Panc1 (cell line): ENCODE data around the gene SH3BP1. TPM values are rescaled to one million over a fixed set of nuclear protein-coding genes. Genes with fewer than 3 reads are reported as not detected.

Source experiments
- ATAC-seq: fragments of 200-7000 bp; cut with Tn5 transposase; 2 replicates; pipeline ENCODE4 v1.9.1; 2020; ENCODE audit warnings: mild to moderate bottlenecking, moderate library complexity
- BruUV-seq: library from RNA; stranded (reverse); fragments of 400-500 nt; replicated peaks from 2 replicates; lab custom pipeline; 2021; lab: Mats Ljungman, UMichigan
- CTCF ChIA-PET: fragments of 300-600 bp; sonication (Branson Sonifier 250); formaldehyde crosslinking; loops from one replicate; lab custom pipeline; 2022; ENCODE audit warnings: antibody characterized with exemption; lab: Charles Lee
- POLR2A ChIA-PET: fragments of 300-600 bp; sonication (Branson Sonifier 250); formaldehyde crosslinking; loops from one replicate; lab custom pipeline; 2022; ENCODE audit warnings: antibody characterized with exemption; lab: Charles Lee
- DNase-seq: peaks from one replicate; pipeline ENCODE4 v3.0.0-alpha.2; 2010; ENCODE audit warnings: low read depth, low spot score
- H3K27ac ChIP-seq: 2 replicates; pipeline ENCODE4 v1.5.1; 2011; ENCODE audit warnings: mild to moderate bottlenecking, low read length, inconsistent platforms
- H3K27me3 ChIP-seq: fragments of 200-500 bp; sonication (Bioruptor generic); 2 replicates; pipeline ENCODE4 v1.6.0; 2014; ENCODE audit warnings: low read length, inconsistent platforms; ENCODE audit not compliant: control insufficient read depth, insufficient read depth
- H3K36me3 ChIP-seq: fragments of 200-500 bp; sonication (Bioruptor generic); 2 replicates; pipeline ENCODE4 v1.5.1; 2014; ENCODE audit warnings: inconsistent platforms, mild to moderate bottlenecking, low read length, moderate library complexity; ENCODE audit not compliant: control insufficient read depth, insufficient read depth
- H3K4me1 ChIP-seq: 2 replicates; pipeline ENCODE4 v1.5.1; 2011; ENCODE audit warnings: inconsistent platforms, mild to moderate bottlenecking, low read length, moderate library complexity; ENCODE audit not compliant: control insufficient read depth, insufficient read depth
- H3K4me3 ChIP-seq, 2 experiments: 2 replicates each; pipeline ENCODE4 v1.5.1; 2011 to 2012; ENCODE audit warnings: low read depth in 2 of 2, low read length in 2 of 2, mild to moderate bottlenecking in 2 of 2, inconsistent platforms in 1 of 2, moderate library complexity in 1 of 2
- H3K9me3 ChIP-seq: fragments of 200-500 bp; sonication (Bioruptor generic); 2 replicates; pipeline ENCODE4 v1.5.1; 2014; ENCODE audit warnings: low read depth, mild to moderate bottlenecking, inconsistent platforms, low read length, moderate library complexity; ENCODE audit not compliant: control insufficient read depth, insufficient read depth
- POLR2AphosphoS5 ChIP-seq: IDR thresholded peaks from 2 replicates; pipeline ENCODE4 v1.6.1; 2012; ENCODE audit warnings: mild to moderate bottlenecking, low read depth, low read length, moderate library complexity
- SIN3A ChIP-seq: IDR thresholded peaks from 2 replicates; pipeline ENCODE4 v1.6.1; 2012; ENCODE audit warnings: low read depth, mild to moderate bottlenecking, low read length, moderate library complexity, borderline replicate concordance; ENCODE audit not compliant: insufficient read depth
- TCF7L2 ChIP-seq: IDR thresholded peaks from 2 replicates; pipeline ENCODE4 v1.6.1; 2011; ENCODE audit warnings: mild to moderate bottlenecking, low read depth, low read length, inconsistent platforms
- in situ Hi-C: cut with HindIII; loops from 2 replicates; pipeline ENCODE4 v1.10.0; 2016; ENCODE audit warnings: low sequenced_read_pairs, low pct_unique_long_range_greater_than_20kb
- intact Hi-C: fragments of 100-400 bp; cut with micrococcal nuclease; formaldehyde crosslinking; loops from one replicate; pipeline ENCODE4 v1.10.0; 2022; ENCODE audit not compliant: unreplicated experiment
- total RNA-seq: library from RNA; stranded (reverse); gene quantifications from one replicate; pipeline ENCODE4 v1.2.1, GENCODE V29; 2021; ENCODE audit not compliant: unreplicated experiment
- TF ChIP-seq, protein P1 (sequence below), 2 experiments: IDR thresholded peaks; 2 replicates each; pipeline ENCODE4 v1.6.1; 2011 to 2012; ENCODE audit warnings: low read depth in 2 of 2, control low read depth in 1 of 2, low read length in 1 of 2, mild to moderate bottlenecking in 1 of 2, moderate library complexity in 1 of 2; ENCODE audit not compliant: insufficient read depth in 1 of 2
- TF ChIP-seq, protein P2 (sequence below): fragments of 450-650 bp; IDR thresholded peaks from 2 replicates; pipeline ENCODE4 v1.5.1; 2017; ENCODE audit warnings: mild to moderate bottlenecking

Gene SH3BP1
- total RNA-seq, 1 experiment from 2014 or later = 6.8 TPM

DNA sequence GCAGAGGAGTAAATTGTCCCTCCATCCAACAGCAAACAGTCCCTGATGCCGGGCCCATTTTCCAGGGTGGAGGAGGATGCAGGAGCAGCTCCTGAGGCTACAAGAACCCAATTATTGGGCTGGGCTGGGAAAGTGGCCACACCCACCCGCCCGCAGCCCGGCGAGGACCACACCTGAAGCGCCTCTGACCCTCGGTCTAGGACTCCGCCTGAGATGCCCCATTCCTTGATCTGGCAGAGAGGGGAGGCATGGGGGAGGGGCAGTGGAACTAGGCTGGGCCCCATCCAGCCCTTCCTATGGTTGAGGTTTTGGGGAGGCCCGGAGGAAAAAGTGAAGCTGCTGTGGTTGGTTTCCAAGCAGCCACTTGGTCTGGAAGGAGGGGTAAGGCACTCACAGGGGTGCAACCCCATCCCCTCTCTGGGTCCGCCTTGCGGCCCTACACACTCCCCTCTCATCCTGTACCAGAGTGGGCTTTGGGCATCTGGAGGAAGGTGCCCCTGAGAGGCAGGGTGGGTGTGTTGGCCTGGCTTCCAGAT is 33.5 kb downstream of the SH3BP1 start:
- in situ Hi-C loops (no loop called here), intact Hi-C loops (no loop called here)
- H3K4me1 ChIP-seq = peaks cover 5% of the 10 kb centered on the region
- no peaks in the 10 kb centered on the region for H3K36me3 ChIP-seq
- H3K9me3 ChIP-seq = no peaks in the 10 kb centered on the region
- no TSS peak for BruUV-seq
- H3K27ac ChIP-seq = no peak overlapping the region
- ATAC-seq = no peak
- CTCF ChIA-PET = interaction anchor here (0.7 kb wide), 1 partner anchor 9 kb away, joined by 5 read pairs; no protein-coding TSS in a partner anchor
- POLR2A ChIA-PET = no interaction called here
- H3K27me3 ChIP-seq = no peaks in the 10 kb centered on the region
- TF ChIP-seq POLR2AphosphoS5 = no peak
- no peak for TF ChIP-seq SIN3A
- TF ChIP-seq, protein P1, sequence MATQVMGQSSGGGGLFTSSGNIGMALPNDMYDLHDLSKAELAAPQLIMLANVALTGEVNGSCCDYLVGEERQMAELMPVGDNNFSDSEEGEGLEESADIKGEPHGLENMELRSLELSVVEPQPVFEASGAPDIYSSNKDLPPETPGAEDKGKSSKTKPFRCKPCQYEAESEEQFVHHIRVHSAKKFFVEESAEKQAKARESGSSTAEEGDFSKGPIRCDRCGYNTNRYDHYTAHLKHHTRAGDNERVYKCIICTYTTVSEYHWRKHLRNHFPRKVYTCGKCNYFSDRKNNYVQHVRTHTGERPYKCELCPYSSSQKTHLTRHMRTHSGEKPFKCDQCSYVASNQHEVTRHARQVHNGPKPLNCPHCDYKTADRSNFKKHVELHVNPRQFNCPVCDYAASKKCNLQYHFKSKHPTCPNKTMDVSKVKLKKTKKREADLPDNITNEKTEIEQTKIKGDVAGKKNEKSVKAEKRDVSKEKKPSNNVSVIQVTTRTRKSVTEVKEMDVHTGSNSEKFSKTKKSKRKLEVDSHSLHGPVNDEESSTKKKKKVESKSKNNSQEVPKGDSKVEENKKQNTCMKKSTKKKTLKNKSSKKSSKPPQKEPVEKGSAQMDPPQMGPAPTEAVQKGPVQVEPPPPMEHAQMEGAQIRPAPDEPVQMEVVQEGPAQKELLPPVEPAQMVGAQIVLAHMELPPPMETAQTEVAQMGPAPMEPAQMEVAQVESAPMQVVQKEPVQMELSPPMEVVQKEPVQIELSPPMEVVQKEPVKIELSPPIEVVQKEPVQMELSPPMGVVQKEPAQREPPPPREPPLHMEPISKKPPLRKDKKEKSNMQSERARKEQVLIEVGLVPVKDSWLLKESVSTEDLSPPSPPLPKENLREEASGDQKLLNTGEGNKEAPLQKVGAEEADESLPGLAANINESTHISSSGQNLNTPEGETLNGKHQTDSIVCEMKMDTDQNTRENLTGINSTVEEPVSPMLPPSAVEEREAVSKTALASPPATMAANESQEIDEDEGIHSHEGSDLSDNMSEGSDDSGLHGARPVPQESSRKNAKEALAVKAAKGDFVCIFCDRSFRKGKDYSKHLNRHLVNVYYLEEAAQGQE (IDR thresholded peaks at IDR 0.05; ENCODE audit: insufficient read depth in 1 of 2, low read depth in 2 of 2, low read length in 1 of 2) = no peak
- TF ChIP-seq TCF7L2 = no peak
- TF ChIP-seq, protein P2, sequence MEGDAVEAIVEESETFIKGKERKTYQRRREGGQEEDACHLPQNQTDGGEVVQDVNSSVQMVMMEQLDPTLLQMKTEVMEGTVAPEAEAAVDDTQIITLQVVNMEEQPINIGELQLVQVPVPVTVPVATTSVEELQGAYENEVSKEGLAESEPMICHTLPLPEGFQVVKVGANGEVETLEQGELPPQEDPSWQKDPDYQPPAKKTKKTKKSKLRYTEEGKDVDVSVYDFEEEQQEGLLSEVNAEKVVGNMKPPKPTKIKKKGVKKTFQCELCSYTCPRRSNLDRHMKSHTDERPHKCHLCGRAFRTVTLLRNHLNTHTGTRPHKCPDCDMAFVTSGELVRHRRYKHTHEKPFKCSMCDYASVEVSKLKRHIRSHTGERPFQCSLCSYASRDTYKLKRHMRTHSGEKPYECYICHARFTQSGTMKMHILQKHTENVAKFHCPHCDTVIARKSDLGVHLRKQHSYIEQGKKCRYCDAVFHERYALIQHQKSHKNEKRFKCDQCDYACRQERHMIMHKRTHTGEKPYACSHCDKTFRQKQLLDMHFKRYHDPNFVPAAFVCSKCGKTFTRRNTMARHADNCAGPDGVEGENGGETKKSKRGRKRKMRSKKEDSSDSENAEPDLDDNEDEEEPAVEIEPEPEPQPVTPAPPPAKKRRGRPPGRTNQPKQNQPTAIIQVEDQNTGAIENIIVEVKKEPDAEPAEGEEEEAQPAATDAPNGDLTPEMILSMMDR = no peak
- H3K4me3 ChIP-seq = no peak overlapping the region
- DNase-seq = no peak

DNA sequence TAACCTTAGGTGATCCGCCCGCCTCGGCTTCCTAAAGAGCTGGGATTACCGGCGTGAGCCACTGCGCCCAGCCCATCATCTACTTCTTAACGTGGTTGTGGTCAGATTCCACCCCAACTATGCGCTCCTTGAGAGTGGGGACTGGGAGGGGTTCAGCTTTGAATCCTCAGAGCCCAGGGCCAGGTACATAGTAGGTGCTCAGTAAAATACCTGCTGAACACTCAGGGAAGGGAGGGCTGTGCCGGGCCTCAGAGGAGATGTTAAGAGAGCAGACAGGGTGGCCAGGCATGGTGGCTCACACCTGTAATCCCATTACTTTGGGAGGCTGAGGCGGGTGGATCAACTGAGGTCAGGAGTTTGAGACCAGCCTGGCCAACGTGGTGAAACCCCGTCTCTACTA is 34.8 kb downstream of the SH3BP1 start:
- peak overlapping the region; percentile 87 for H3K27ac ChIP-seq
- TF ChIP-seq POLR2AphosphoS5 (no peak), TCF7L2 (no peak), SIN3A (no peak)
- TF ChIP-seq, protein P1 (IDR thresholded peaks at IDR 0.05; ENCODE audit: insufficient read depth in 1 of 2, low read depth in 2 of 2, low read length in 1 of 2) = no peak
- TF ChIP-seq, protein P2 = no peak
- no TSS peak for BruUV-seq
- H3K4me1 ChIP-seq = peaks cover 12% of the 10 kb centered on the region
- DNase-seq (no peak), ATAC-seq (no peak)
- intact Hi-C loops = no loop called here
- H3K27me3 ChIP-seq = no peaks in the 10 kb centered on the region
- no peaks in the 10 kb centered on the region for H3K36me3 ChIP-seq
- in situ Hi-C loops = no loop called here
- no peaks in the 10 kb centered on the region for H3K9me3 ChIP-seq
- ChIA-PET POLR2A (interaction anchor here (0.7 to 1.1 kb wide), 2 partner anchors 16 to 24 kb away, joined by 7 read pairs; no protein-coding TSS in a partner anchor), CTCF (no interaction called here)
- no peak overlapping the region for H3K4me3 ChIP-seq
